Caco-2 (cell line): ENCODE results near the gene PTCH1. TPM values are rescaled to one million over a fixed set of nuclear protein-coding genes. Genes with fewer than 3 reads are reported as not detected.

ENCODE experiments used
- BruUV-seq: library from RNA; stranded (reverse); fragments of 400-500 nt; replicated peaks from 2 replicates; lab custom pipeline; 2021; lab: Mats Ljungman, UMichigan
- CTCF ChIA-PET: fragments of 300-600 bp; sonication (Branson Sonifier 250); formaldehyde crosslinking; loops from one replicate; lab custom pipeline; 2022; ENCODE audit warnings: antibody characterized with exemption; lab: Charles Lee
- POLR2A ChIA-PET: fragments of 300-600 bp; sonication (Branson Sonifier 250); formaldehyde crosslinking; loops from one replicate; lab custom pipeline; 2022; ENCODE audit warnings: antibody characterized with exemption; lab: Charles Lee
- DNase-seq, 2 experiments: peaks; one replicate each; pipeline versions ENCODE4 v3.0.0 to v3.0.0-alpha.2; 2020 to 2022
- H3K27me3 ChIP-seq: replicated peaks from 2 replicates; pipeline ENCODE4 v1.6.0; 2011; ENCODE audit warnings: low read length; ENCODE audit not compliant: control insufficient read depth, insufficient read depth
- H3K36me3 ChIP-seq: 2 replicates; pipeline ENCODE4 v1.5.1; 2011; ENCODE audit warnings: low read length; ENCODE audit not compliant: control insufficient read depth, insufficient read depth
- H3K4me1 ChIP-seq: fragments of 250-450 bp; sonication (Bioruptor Pico); 2 replicates; pipeline ENCODE4 v1.5.1; 2020; ENCODE audit warnings: mild to moderate bottlenecking
- H3K4me3 ChIP-seq: 2 replicates; pipeline ENCODE4 v1.5.1; 2011; ENCODE audit warnings: low read depth, mild to moderate bottlenecking, control low read depth, low read length
- H3K9me3 ChIP-seq: fragments of 250-450 bp; sonication (Bioruptor Pico); 2 replicates; pipeline ENCODE4 v1.5.1; 2020; ENCODE audit warnings: mild to moderate bottlenecking, moderate library complexity
- H3K27ac Mint-ChIP-seq: one replicate; pipeline ENCODE4 v1.8.0; 2022; ENCODE audit warnings: mixed read lengths; ENCODE audit not compliant: unreplicated experiment
- H3K27me3 Mint-ChIP-seq: one replicate; pipeline ENCODE4 v1.8.0; 2022; ENCODE audit warnings: mixed read lengths; ENCODE audit not compliant: insufficient read depth, unreplicated experiment
- H3K36me3 Mint-ChIP-seq: one replicate; pipeline ENCODE4 v1.8.0; 2022; ENCODE audit warnings: mild to moderate bottlenecking, mixed read lengths; ENCODE audit not compliant: insufficient read depth, unreplicated experiment
- H3K4me1 Mint-ChIP-seq: one replicate; pipeline ENCODE4 v1.8.0; 2022; ENCODE audit warnings: low read depth, mixed read lengths; ENCODE audit not compliant: unreplicated experiment
- H3K4me3 Mint-ChIP-seq: one replicate; pipeline ENCODE4 v1.8.0; 2022; ENCODE audit warnings: mild to moderate bottlenecking, moderate library complexity, mixed read lengths; ENCODE audit not compliant: unreplicated experiment
- H3K9me3 Mint-ChIP-seq: one replicate; pipeline ENCODE4 v1.8.0; 2022; ENCODE audit warnings: mixed read lengths; ENCODE audit not compliant: unreplicated experiment
- intact Hi-C: fragments of 100-400 bp; cut with micrococcal nuclease; formaldehyde crosslinking; loops from one replicate; pipeline ENCODE4 v1.10.0; 2022; ENCODE audit not compliant: unreplicated experiment
- total RNA-seq: library from RNA; stranded (reverse); gene quantifications from 2 replicates; pipeline ENCODE4 v1.2.3, GENCODE V29; 2022
- TF ChIP-seq, protein P1 (sequence below), 2 experiments: fragments of 200-600 bp in 1 of 2; IDR thresholded peaks; 1 replicate in 1 of 2; 2 replicates in 1 of 2; pipeline versions ENCODE4 v1.5.1 to v1.8.0; 2011 to 2022; ENCODE audit warnings: antibody characterized with exemption in 1 of 2, control low read depth in 1 of 2, inconsistent platforms in 1 of 2, low read depth in 1 of 2, low read length in 1 of 2, mild to moderate bottlenecking in 1 of 2, moderate library complexity in 1 of 2; ENCODE audit not compliant: insufficient read depth in 1 of 2, severe bottlenecking in 1 of 2, unreplicated experiment in 1 of 2

The PTCH1 gene
- total RNA-seq, 1 experiment from 2014 or later = 25.9 TPM

DNA sequence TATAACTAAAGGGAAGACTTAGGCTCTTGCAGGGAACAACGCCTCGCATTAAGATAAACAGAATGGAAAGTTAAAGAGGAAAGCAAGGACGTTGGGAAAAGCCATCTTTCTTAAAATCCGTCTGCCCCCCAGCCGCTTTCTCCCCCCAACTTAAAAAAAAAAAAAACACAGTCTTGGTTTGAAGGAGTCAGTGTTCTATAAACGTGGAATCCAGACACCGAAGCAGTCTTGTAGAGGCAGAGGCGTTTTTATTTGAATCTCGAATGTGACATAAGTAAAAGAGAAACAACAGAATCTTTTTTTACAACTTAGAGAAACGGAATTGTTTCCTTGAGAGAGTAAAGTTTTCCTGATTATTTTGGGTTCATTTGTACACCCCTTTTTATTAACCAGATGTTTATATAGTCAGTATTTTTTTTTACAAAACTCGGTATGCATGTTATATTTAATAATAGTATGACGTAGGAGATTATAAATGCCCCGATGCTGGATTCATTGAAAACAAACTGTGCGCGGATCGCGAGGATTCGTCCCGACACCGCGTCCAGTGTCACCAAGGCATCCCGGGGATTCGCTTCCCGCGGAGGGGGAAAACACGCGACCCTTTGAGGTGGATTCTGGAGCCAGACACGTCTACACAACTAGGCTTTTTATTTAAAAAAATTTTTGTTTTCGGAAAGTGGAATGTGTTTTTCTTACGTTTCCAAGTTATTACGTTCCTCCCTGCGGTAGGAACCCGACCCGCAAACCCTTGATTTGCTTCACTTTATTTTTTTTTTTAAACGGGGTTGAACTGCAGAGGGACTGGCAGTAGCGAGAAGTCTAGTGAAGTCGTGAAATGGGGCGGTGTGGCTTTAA is 6.7 kb downstream of the PTCH1 start:
- H3K4me1 Mint-ChIP-seq = peaks cover 2% of the 10 kb centered on the region
- POLR2A ChIA-PET = interaction anchor here (0.6 to 0.7 kb wide), 4 partner anchors 79 to 569 kb away, joined by 3 to 4 read pairs (median 3); partner anchors contain the start of gene ERCC6L2
- H3K4me3 Mint-ChIP-seq = peak overlapping the region; percentile 93

DNA sequence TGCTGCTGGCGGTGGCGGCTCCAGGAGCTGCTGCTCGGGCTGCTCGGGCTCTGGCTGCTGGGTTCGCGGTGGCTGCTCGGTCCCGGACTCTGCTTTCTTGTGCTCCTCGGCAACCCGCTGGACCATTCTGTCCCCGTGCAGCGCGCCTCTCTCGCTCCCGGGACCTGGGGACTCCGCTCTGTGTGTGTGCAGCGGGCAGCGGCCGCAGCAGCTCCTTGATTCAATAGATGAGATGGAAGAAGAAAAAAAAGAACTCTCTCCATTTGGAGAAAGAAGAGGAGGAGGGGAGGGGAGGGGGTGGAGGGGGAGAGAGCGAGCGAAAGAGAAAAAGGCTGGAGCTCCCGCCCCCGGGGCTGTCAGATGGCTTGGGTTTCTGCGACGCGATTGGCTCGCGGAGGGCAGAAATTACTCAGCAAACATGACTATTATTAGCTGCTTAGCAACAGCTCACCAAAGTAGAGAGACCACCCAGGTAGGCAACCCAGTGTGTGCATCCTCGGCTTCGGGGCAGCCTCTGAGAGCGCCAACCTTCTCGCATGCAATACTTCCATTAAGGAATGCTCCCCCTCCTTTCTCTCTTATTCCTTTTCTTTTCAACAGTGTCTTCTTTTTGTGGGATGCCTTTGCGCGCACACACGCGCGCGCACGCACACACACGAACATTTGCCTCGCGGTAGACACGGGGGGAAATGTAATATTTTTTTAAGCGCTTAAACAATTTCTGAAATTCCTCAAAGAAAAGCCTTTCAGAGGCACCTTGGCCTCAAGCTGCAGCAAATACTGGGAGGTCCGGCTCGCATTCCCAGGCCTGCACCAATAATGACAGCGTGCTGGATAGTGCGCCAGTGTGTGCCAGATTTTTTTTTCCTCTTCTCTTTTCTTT is 7.6 kb downstream of the PTCH1 start:
- Mint-ChIP-seq H3K27ac (peak overlapping the region; percentile 4), H3K27me3 (no peaks in the 10 kb centered on the region), H3K9me3 (no peaks in the 10 kb centered on the region), H3K36me3 (peaks cover 25% of the 10 kb centered on the region), H3K4me1 (peaks cover 6% of the 10 kb centered on the region), H3K4me3 (peak overlapping the region; percentile 93)
- no peaks in the 10 kb centered on the region for H3K36me3 ChIP-seq
- peak; percentile 76 to 84 for DNase-seq
- ChIA-PET CTCF (interaction anchor here (0.6 kb wide), 1 partner anchor 520 kb away, joined by 3 read pairs; no protein-coding TSS in a partner anchor), POLR2A (interaction anchor here (0.6 to 1.0 kb wide), 3 partner anchors 15 to 366 kb away, joined by 3 to 4 read pairs (median 4); partner anchors contain the start of gene ERCC6L2)
- TF ChIP-seq, protein P1, sequence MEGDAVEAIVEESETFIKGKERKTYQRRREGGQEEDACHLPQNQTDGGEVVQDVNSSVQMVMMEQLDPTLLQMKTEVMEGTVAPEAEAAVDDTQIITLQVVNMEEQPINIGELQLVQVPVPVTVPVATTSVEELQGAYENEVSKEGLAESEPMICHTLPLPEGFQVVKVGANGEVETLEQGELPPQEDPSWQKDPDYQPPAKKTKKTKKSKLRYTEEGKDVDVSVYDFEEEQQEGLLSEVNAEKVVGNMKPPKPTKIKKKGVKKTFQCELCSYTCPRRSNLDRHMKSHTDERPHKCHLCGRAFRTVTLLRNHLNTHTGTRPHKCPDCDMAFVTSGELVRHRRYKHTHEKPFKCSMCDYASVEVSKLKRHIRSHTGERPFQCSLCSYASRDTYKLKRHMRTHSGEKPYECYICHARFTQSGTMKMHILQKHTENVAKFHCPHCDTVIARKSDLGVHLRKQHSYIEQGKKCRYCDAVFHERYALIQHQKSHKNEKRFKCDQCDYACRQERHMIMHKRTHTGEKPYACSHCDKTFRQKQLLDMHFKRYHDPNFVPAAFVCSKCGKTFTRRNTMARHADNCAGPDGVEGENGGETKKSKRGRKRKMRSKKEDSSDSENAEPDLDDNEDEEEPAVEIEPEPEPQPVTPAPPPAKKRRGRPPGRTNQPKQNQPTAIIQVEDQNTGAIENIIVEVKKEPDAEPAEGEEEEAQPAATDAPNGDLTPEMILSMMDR (IDR thresholded peaks at IDR 0.05; ENCODE audit: insufficient read depth in 1 of 2, low read depth in 1 of 2, low read length in 1 of 2, severe bottlenecking in 1 of 2, unreplicated experiment in 1 of 2) = no peak
- intact Hi-C loops = loop anchor here (1.0 to 5.0 kb wide), 4 partner anchors 82 to 908 kb away; partner anchors contain the start of genes FANCC and ZNF367
- no peaks in the 10 kb centered on the region for H3K9me3 ChIP-seq
- BruUV-seq = no TSS peak
- H3K4me3 ChIP-seq = peak overlapping the region; percentile 94
- H3K4me1 ChIP-seq = peaks cover 10% of the 10 kb centered on the region
- H3K27me3 ChIP-seq = no peaks in the 10 kb centered on the region

More for the DNA sequence above, 6.7 kb downstream of the PTCH1 start:
- no peaks in the 10 kb centered on the region for H3K9me3 Mint-ChIP-seq
- H3K36me3 Mint-ChIP-seq = peaks cover 25% of the 10 kb centered on the region
- Histone ChIP-seq H3K4me1 (peaks cover 8% of the 10 kb centered on the region), H3K4me3 (peak overlapping the region; percentile 94), H3K27me3 (no peaks in the 10 kb centered on the region), H3K9me3 (no peaks in the 10 kb centered on the region), H3K36me3 (no peaks in the 10 kb centered on the region)
- TF ChIP-seq, protein P1 (IDR thresholded peaks at IDR 0.05; ENCODE audit: insufficient read depth in 1 of 2, low read depth in 1 of 2, low read length in 1 of 2, severe bottlenecking in 1 of 2, unreplicated experiment in 1 of 2) = no peak
- CTCF ChIA-PET = interaction anchor here (0.6 kb wide), 1 partner anchor 188 kb away, joined by 3 read pairs; no protein-coding TSS in a partner anchor
- BruUV-seq = no TSS peak
- no peaks in the 10 kb centered on the region for H3K27me3 Mint-ChIP-seq
- intact Hi-C loops = loop anchor here (1.0 to 5.0 kb wide), 5 partner anchors 83 to 907 kb away; partner anchors contain the start of genes ERCC6L2, FANCC and ZNF367
- DNase-seq = no peak
- H3K27ac Mint-ChIP-seq = peak overlapping the region; percentile 4
